ENCODE data around the gene MXI1.
"Not testable (repeated sequence)": the region's sequence is repeated elsewhere in the genome, so short reads cannot be mapped to it uniquely, and the experiment has no call there.

DNA sequence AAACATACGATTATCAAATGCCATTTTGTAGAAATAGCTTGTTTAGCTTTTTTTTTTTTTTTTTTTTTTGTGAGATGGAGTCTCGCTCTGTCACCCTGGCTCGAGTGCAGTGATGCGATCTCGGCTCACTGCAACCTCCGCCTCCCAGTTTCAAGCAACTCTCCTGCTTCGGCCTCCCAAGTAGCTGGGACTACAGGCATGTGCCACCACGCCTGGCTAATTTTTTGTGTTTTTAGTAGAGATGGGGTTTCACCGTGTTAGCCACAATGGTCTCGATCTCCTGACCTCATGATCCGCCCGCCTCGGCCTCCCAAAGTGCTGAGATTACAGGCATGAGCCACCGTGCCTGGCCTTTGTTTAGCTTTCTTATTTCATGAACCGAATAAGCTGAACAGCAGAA, 65.6 kb downstream of the MXI1 start:
- TF ChIP-seq, protein P1, sequence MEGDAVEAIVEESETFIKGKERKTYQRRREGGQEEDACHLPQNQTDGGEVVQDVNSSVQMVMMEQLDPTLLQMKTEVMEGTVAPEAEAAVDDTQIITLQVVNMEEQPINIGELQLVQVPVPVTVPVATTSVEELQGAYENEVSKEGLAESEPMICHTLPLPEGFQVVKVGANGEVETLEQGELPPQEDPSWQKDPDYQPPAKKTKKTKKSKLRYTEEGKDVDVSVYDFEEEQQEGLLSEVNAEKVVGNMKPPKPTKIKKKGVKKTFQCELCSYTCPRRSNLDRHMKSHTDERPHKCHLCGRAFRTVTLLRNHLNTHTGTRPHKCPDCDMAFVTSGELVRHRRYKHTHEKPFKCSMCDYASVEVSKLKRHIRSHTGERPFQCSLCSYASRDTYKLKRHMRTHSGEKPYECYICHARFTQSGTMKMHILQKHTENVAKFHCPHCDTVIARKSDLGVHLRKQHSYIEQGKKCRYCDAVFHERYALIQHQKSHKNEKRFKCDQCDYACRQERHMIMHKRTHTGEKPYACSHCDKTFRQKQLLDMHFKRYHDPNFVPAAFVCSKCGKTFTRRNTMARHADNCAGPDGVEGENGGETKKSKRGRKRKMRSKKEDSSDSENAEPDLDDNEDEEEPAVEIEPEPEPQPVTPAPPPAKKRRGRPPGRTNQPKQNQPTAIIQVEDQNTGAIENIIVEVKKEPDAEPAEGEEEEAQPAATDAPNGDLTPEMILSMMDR (conservative IDR thresholded peaks at IDR 0.05; ENCODE audit: low read length), result not testable (repeated sequence)
- not testable (repeated sequence) for TF ChIP-seq EZH2phosphoT487 (IDR thresholded peaks at IDR 0.05; ENCODE audit: borderline replicate concordance)

Measured in Loucy (cell line).